Activated CD8-positive, alpha-beta memory T cell treated with anti-CD3 and anti-CD28 coated beads, Interleukin-2, amount 50 U/mL, for 4 hours (primary cell): ENCODE measurements around the gene B4GALT7.

ENCODE experiments used
- DNase-seq: peaks from one replicate; pipeline ENCODE4 v3.0.0-alpha.2; 2020

B4GALT7 gene

DNA sequence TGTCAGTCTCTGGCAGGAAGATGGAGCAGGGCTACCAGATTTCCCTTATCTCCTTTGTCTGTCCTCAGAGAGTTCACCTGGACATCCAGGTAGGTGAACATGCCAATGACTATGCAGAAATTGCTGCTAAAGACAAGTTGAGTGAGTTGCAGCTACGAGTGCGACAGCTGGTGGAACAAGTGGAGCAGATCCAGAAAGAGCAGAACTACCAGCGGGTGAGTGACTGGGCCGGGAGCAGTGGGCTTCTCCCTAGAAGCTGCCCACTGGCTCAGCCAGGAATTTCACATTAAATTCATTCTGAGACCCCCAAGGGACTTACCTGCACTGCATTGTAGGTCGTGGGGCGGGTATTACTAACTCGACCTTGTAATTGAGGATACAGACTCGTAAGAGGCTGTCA, 5.9 kb upstream of the B4GALT7 start:
- DNase-seq = no peak

DNA sequence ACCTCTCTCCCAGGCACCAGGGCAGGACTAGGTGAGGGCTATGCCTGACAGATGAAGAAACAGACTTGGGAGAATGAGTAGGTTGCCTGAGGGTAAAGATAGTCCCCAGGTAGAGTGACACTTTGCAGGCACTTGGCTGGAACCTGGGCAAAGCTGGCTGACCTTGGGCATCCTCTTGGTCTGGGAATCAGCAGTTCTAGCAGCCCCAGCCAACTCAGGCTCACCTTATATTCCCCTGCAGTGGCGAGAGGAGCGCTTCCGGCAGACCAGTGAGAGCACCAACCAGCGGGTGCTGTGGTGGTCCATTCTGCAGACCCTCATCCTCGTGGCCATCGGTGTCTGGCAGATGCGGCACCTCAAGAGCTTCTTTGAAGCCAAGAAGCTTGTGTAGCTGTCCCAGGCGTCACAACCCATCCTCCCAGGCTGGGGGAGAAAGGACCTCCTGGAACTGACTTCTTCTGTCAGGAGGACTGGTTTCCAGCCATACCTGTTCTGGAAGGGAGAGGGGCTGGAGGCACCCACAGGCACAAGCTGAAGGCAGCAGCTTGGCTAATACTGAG, 4.8 kb upstream of the B4GALT7 start:
- DNase-seq = no peak

GRCh38 chr5:177595991-177596774, 3.7 kb upstream of the B4GALT7 start:
- no peak for DNase-seq

- DNase-seq = no peak
These were observed 3.1 kb upstream of the B4GALT7 start for GRCh38 chr5:177596775-177597238.

- no peak for DNase-seq
These were observed 1.5 kb upstream of the B4GALT7 start for GRCh38 chr5:177598477-177598876.

GRCh38 chr5:177600508-177601018, 631 bp downstream of the B4GALT7 start:
- no peak for DNase-seq

DNA sequence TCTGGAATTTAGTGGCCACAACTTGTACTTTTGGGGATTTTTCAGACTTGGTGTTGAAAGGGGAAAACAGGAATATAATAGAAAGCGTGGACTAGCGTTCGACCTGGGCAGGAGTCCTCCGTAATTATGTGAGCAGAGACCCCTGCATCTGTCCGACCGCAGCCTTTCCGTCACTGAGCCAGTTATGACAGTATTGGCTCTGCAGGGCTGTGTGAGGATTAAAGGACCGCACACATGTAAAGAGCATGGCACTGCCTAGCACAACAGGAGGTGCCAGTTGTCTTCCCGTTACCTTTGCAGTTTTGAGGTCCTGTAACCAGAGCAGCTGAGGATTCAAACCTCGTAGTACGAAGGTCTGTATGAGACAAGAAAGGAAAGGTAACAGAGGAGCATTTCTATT, 1.2 kb downstream of the B4GALT7 start:
- no peak for DNase-seq

DNA sequence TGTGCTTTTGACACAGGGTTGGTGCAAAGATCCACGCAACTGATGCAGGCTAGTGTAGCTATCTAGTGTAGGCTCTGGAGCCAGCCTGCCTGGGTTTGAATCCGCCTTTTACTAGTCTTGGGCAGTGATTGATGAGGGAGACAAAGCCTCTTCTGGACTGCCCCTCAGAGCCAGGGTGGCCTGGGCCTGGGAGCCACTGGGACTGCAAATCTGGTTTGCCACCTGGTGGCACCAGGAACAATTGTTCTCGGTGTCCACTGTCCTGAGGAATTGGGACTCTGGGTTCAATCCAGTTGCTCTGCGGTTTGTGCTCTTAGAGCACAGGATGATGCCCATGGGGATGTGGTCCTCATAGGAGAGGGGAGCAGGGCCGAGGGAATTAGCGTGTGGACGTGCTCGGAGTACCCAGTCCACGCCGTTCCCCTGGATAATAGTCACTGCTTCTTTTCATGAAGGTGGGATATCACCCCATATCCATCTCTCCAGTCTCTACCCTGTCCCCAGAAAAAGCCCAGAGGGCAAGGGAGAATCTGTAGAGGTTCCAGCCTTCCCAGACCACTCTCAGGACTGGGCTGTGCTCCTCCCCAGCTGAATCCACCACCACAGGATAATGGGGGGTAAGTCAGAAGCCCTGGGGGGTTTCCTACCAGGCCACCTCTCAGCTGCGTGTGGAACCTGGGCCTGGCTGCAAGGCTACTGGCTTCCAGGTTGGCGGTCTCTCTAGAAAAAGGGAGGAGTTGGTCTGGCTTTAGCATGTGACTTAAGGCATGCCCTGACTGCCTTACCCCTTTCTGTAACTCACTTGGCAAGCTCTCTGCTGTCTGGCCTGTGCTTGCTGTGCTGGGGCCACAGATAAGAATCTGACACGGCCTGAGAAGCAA, 1.9 kb downstream of the B4GALT7 start:
- no peak for DNase-seq

- no peak for DNase-seq
These were observed 2.5 kb downstream of the B4GALT7 start for GRCh38 chr5:177602458-177602830.

GRCh38 chr5:177603631-177604030, 3.7 kb downstream of the B4GALT7 start:
- DNase-seq = no peak

DNA sequence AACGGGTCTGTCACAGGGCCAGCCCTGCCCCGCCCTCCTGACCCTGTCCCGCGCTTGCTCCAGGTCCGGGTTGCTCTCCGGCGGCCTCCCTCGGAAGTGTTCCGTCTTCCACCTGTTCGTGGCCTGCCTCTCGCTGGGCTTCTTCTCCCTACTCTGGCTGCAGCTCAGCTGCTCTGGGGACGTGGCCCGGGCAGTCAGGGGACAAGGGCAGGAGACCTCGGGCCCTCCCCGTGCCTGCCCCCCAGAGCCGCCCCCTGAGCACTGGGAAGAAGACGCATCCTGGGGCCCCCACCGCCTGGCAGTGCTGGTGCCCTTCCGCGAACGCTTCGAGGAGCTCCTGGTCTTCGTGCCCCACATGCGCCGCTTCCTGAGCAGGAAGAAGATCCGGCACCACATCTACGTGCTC, 4.2 kb downstream of the B4GALT7 start:
- no peak for DNase-seq

DNA sequence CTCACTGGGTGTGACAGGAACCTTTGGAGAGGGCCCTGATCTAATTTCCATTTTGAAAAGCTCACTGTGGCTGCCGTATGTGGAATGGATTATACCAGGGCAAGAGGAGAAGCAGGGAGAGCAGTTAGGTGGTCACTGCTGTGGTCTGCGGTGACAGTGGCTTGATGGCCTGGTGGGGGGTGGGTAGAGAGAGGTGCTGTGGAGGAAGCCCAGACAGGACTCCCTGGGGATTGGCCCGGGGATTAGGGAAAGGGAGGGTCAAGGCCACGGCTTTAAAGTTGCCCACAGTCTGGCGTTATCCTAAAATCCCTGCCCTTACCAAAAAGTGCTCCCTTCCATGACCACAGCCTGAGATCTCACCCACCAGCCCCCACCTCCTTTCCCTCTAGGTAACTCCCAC, 4.7 kb downstream of the B4GALT7 start:
- DNase-seq = no peak

GRCh38 chr5:177605078-177605477, 5.1 kb downstream of the B4GALT7 start:
- no peak for DNase-seq

GRCh38 chr5:177605667-177606066, 5.7 kb downstream of the B4GALT7 start:
- DNase-seq = no peak

DNA sequence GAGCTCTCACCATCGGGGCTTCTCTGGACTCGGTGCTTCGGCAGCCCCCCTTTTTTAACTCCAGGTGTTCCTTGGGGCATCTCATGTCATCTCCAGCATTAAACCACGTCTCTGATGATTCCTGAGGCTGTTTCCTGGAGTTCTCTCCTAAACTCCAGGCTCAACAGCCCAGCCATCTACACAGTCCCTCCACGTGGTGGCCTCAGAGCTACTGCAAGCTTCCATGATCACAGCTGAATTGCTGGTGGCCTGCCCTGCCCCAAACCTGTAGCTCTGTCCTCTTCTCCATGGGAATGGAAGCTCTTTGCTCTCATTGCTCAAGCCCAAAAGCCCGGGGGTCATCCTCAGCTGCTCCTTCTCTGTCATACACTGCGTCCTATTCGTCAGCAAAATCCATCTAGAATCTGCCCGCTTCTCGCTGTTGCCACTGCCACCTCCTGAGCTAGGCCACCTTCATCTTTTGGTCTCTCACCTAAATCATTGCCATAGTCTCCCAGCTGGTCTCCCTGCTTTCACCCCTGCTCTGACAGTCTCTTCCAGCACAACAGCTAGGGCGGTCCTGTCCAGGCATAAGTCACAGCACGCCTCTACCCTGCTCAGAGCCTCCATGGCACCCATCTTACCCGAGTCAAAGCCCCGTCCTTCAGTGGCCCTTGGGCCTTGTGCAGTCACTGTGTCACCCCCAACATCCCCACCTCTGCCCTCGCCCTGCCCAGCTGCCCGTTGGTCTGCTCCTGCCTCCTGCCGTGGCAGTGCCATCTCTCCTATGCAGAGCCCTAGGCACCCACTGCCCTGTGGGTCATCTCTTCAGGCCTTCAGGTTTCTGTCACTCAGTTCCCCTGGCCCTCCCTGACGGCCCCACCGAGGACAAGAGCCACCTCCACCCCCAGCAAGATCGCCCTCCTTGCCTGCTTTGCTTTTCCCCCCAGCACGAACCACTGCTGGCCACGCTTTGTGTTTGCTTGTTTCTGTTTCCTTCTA, 6.4 kb downstream of the B4GALT7 start:
- no peak for DNase-seq

GRCh38 chr5:177607115-177607451, 7.2 kb downstream of the B4GALT7 start:
- no peak for DNase-seq

GRCh38 chr5:177607452-177608192, 7.7 kb downstream of the B4GALT7 start:
- DNase-seq = peak; percentile 62

- DNase-seq = no peak
These were observed 8.5 kb downstream of the B4GALT7 start for GRCh38 chr5:177608243-177609075.

GRCh38 chr5:177609076-177610059, 9.4 kb downstream of the B4GALT7 start:
- no peak for DNase-seq
